PFSK-1 (cell line): ENCODE results near the gene CCDC80.

Experiments used
- FOXP2 ChIP-seq: optimal IDR thresholded peaks from 2 replicates; pipeline ENCODE3; 2011; ENCODE audit warnings: borderline replicate concordance, control low read depth, inconsistent platforms; ENCODE audit not compliant: insufficient read depth; ENCODE audit errors: extremely low read length, extremely low read depth
- POLR2AphosphoS5 ChIP-seq: IDR thresholded peaks from 2 replicates; pipeline ENCODE4 v1.6.1; 2012; ENCODE audit warnings: low read depth, mild to moderate bottlenecking, control low read depth, low read length, moderate library complexity
- SIN3A ChIP-seq: IDR thresholded peaks from 2 replicates; pipeline ENCODE4 v1.6.1; 2012; ENCODE audit warnings: mild to moderate bottlenecking, low read length, moderate library complexity, borderline replicate concordance; ENCODE audit not compliant: insufficient read depth
- TAF1 ChIP-seq: IDR thresholded peaks from 2 replicates; pipeline ENCODE4 v1.6.1; 2012; ENCODE audit warnings: low read length, control low read depth, borderline replicate concordance; ENCODE audit not compliant: insufficient read depth
- TF ChIP-seq, protein P1 (sequence below), 2 experiments: IDR thresholded peaks; 2 replicates each; pipeline versions ENCODE4 v1.6.1 to v1.8.0; 2011 to 2012; ENCODE audit warnings: low read depth in 2 of 2, low read length in 2 of 2, control low read depth in 1 of 2, inconsistent platforms in 1 of 2, mild to moderate bottlenecking in 1 of 2, moderate library complexity in 1 of 2; ENCODE audit not compliant: insufficient read depth in 1 of 2

The CCDC80 gene

DNA sequence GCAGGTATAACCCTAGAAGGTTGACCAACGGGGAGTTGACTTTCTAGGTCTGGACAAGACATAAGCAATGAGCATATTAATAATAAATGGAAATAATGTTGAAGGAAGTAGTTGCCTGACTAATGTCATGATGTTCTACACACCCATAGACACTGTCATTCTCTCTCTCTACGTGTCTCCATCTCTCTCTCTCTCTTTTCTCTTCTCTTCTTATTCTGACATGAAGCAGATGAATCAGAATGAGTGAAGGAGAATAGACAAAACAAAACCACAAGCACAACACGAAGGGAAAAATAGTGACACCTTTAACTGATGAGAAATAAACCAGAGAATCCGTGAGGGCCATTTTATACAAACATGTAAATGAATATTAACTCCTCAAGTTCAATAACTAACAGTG, 26.7 kb upstream of the CCDC80 start:
- TF ChIP-seq TAF1 (no peak), SIN3A (no peak), POLR2AphosphoS5 (no peak), FOXP2 (no peak)
- TF ChIP-seq, protein P1, sequence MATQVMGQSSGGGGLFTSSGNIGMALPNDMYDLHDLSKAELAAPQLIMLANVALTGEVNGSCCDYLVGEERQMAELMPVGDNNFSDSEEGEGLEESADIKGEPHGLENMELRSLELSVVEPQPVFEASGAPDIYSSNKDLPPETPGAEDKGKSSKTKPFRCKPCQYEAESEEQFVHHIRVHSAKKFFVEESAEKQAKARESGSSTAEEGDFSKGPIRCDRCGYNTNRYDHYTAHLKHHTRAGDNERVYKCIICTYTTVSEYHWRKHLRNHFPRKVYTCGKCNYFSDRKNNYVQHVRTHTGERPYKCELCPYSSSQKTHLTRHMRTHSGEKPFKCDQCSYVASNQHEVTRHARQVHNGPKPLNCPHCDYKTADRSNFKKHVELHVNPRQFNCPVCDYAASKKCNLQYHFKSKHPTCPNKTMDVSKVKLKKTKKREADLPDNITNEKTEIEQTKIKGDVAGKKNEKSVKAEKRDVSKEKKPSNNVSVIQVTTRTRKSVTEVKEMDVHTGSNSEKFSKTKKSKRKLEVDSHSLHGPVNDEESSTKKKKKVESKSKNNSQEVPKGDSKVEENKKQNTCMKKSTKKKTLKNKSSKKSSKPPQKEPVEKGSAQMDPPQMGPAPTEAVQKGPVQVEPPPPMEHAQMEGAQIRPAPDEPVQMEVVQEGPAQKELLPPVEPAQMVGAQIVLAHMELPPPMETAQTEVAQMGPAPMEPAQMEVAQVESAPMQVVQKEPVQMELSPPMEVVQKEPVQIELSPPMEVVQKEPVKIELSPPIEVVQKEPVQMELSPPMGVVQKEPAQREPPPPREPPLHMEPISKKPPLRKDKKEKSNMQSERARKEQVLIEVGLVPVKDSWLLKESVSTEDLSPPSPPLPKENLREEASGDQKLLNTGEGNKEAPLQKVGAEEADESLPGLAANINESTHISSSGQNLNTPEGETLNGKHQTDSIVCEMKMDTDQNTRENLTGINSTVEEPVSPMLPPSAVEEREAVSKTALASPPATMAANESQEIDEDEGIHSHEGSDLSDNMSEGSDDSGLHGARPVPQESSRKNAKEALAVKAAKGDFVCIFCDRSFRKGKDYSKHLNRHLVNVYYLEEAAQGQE (IDR thresholded peaks at IDR 0.05; ENCODE audit: insufficient read depth in 1 of 2, low read depth in 2 of 2, low read length in 2 of 2) = no peak

DNA sequence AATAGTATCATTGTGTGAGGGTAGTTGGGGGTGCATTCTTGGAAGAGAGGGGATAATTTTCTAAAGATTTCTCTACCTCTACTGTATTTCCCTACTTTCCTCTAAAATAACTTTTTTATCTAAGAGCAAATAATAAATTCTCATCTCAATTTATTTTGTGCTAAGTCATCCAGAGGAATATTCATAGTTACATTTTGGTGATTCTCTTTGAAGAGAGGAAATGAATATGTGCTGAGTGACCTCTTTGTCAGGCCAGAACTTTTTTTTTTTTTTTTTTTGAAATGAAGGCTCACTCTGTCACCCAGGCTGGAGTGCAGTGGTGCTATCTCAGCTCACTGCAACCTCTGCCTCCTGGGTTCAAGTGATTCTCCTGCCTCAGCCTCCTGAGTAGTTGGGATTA, 15.1 kb upstream of the CCDC80 start:
- TF ChIP-seq, protein P1 (IDR thresholded peaks at IDR 0.05; ENCODE audit: insufficient read depth in 1 of 2, low read depth in 2 of 2, low read length in 2 of 2) = no peak
- TF ChIP-seq POLR2AphosphoS5 (no peak), SIN3A (no peak), TAF1 (no peak), FOXP2 (no peak)

DNA sequence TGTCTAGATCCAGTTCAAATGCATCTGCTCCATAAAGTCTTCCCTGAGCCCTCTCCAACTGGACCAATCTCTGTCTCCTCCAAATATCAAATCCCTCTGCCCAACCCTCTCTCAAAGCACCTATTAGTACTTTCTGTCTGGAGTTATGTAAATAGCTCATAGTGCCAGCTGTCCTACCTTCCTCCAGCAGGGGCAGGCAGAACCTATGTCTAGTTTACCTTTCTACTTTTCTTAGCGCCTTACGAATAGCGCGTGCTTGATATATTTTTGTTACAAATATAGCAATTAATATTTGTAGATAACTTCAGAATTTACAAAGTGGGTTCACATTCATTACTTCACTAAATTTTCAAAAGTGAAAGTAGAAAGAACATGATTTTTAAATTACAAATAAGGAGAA, 14.0 kb upstream of the CCDC80 start:
- TF ChIP-seq, protein P1 (IDR thresholded peaks at IDR 0.05; ENCODE audit: insufficient read depth in 1 of 2, low read depth in 2 of 2, low read length in 2 of 2) = no peak
- TF ChIP-seq FOXP2 = no peak
- no peak for TF ChIP-seq TAF1

DNA sequence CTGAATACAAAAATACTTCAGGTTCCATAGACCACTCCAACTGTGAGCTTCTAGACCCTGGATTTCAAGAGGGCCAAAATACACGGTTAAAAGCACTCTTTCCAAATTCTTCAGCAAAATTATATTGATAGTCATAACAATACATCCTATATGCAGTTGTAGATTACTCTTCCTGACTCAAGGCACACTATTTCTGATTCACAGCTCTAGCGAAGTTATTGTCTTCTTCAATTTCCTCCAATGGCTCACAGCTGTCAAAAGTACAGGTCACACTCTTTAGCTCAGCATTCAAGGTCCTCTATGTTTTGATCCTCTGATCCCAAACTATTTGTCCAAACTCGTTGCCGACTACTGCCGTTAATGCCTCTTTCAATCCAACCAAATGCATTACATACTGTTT, 13.5 kb upstream of the CCDC80 start:
- TF ChIP-seq SIN3A (no peak), TAF1 (no peak), POLR2AphosphoS5 (no peak), FOXP2 (no peak)
- TF ChIP-seq, protein P1 (IDR thresholded peaks at IDR 0.05; ENCODE audit: insufficient read depth in 1 of 2, low read depth in 2 of 2, low read length in 2 of 2) = no peak

DNA sequence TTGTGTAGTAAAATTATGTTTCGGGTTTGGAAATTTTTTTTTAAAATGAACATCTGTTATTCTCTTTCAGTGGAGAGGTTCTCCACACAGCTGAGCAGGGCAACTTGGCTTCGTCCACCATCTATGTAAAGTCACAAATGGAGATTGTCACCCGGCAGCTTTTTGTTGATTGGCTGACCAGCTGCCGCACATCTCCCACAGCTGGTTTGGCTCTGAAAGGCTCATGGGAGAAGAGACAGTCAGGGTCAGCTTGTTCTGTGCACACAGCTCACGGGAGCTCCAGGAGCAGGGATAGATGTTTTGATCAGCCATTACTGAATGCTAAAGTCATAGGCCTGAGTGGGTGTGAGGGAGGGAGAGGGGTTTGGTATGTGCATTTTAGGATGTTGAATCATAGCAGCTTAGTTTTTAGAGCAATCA, 12.9 kb upstream of the CCDC80 start:
- no peak for TF ChIP-seq FOXP2
- no peak for TF ChIP-seq SIN3A
- TF ChIP-seq TAF1 = no peak
- no peak for TF ChIP-seq POLR2AphosphoS5
- TF ChIP-seq, protein P1 (IDR thresholded peaks at IDR 0.05; ENCODE audit: insufficient read depth in 1 of 2, low read depth in 2 of 2, low read length in 2 of 2) = no peak
